IPS DF 4.7 (cell line): ENCODE results near the gene RAB31.
A peak's percentile ranks its signal among the peaks of the same experiment; 100 is the strongest.

Source experiments
- DNase-seq: peaks from one replicate; pipeline ENCODE4 v3.0.0-alpha.2; 2013; ENCODE audit warnings: low spot score; ENCODE audit errors: extremely low read depth

Gene RAB31

GRCh38 chr18:9817286-9817685 is 109.2 kb downstream of the RAB31 start:
- no peak for DNase-seq

GRCh38 chr18:9817725-9818422 is 109.8 kb downstream of the RAB31 start:
- no peak for DNase-seq

- DNase-seq = no peak
These were observed 110.3 kb downstream of the RAB31 start for GRCh38 chr18:9818423-9818734.

- no peak for DNase-seq
These were observed 112.0 kb downstream of the RAB31 start for GRCh38 chr18:9820127-9820526.

- no peak for DNase-seq
These were observed 112.6 kb downstream of the RAB31 start for GRCh38 chr18:9820719-9821118.

GRCh38 chr18:9822587-9823185 is 114.6 kb downstream of the RAB31 start:
- no peak for DNase-seq

- DNase-seq = no peak
These were observed 115.8 kb downstream of the RAB31 start for GRCh38 chr18:9823805-9824473.

GRCh38 chr18:9824474-9824832 is 116.4 kb downstream of the RAB31 start:
- DNase-seq = no peak

- DNase-seq = no peak
These were observed 116.9 kb downstream of the RAB31 start for GRCh38 chr18:9824952-9825371.

- DNase-seq = no peak
These were observed 117.5 kb downstream of the RAB31 start for GRCh38 chr18:9825571-9826073.

GRCh38 chr18:9826685-9827084 is 118.6 kb downstream of the RAB31 start:
- no peak for DNase-seq

- no peak for DNase-seq
These were observed 119.2 kb downstream of the RAB31 start for GRCh38 chr18:9827211-9827792.

GRCh38 chr18:9827793-9828505 is 119.8 kb downstream of the RAB31 start:
- DNase-seq = no peak

GRCh38 chr18:9828506-9829396 is 120.7 kb downstream of the RAB31 start:
- DNase-seq = no peak

- DNase-seq = no peak
These were observed 121.3 kb downstream of the RAB31 start for GRCh38 chr18:9829397-9829712.

GRCh38 chr18:9831036-9831722 is 123.1 kb downstream of the RAB31 start:
- DNase-seq = no peak

GRCh38 chr18:9831723-9832199 is 123.7 kb downstream of the RAB31 start:
- no peak for DNase-seq

GRCh38 chr18:9832871-9833270 is 124.8 kb downstream of the RAB31 start:
- DNase-seq = no peak

- no peak for DNase-seq
These were observed 126.5 kb downstream of the RAB31 start for GRCh38 chr18:9834551-9834950.

- DNase-seq = peak; percentile 56
These were observed 127.1 kb downstream of the RAB31 start for GRCh38 chr18:9835113-9835755.
